ENCODE measurements around the gene ABHD13. TPM values are rescaled to one million over a fixed set of nuclear protein-coding genes. Genes with fewer than 3 reads are reported as not detected.

Gene ABHD13
- polyA plus RNA-seq, 4 donors, result 12.7 to 16.7 (median 16.1) TPM

DNA sequence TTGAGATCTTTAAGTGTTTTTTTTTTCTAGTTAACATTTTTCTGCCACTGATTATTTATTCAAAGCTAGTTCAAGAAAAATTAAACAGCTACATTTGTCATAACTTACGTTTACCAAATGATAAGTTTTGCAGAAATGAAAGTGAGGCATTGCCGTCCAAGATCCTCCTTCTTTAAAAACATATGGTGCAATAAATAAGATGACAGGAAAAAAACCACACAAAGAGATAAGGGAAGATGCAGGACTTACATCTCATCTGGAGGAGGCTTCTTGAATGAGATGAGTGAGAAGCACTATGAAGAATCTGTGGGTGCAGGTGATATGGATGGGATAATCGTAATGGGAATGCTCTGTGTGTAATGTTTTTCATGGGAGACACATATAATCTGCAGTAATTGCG is 63.7 kb downstream of the ABHD13 start:
- DNase-seq (ENCODE audit: low read depth in 4 of 4, low spot score in 2 of 4), result no peak

DNA sequence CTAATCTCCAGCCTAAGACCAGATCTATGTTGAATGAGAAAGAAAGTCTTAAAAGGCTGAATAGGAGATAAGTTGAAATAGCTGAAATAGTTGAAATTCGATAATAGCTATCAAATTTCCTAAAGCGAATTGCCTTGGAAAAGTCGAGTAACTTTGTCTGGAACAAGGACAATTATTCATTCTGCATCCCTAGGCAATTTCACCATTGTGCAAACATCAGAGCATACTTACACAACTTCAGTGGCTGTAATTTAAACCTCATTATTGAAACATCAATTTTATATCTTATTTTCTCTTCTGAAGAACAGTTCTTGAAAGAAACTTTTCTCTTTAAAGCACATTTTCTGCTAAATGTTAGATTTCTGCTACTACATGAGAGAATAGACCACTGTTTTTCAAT is 64.9 kb downstream of the ABHD13 start:
- no peak for DNase-seq (ENCODE audit: low read depth in 4 of 4, low spot score in 2 of 4)

Other genes with a start within 250 kb of the ABHD13 start
- 10 to 100 TPM; 12.5 to 20.9 (median 16.9) TPM for gene LIG4, start 2.9 kb upstream of the ABHD13 start, polyA plus RNA-seq (ENCODE audit: insufficient read length in 4 of 4)
- gene TNFSF13B, start 51.3 kb downstream of the ABHD13 start, polyA plus RNA-seq (ENCODE audit: insufficient read length in 4 of 4), result 1 to 10 TPM; 1.2 to 3.0 (median 2.1) TPM